SKM-1 treated with dmso at 0.1 percent for 144 hours (cell line): ENCODE results near the gene SLC6A8.

Experiments used
- DNase-seq: peaks from one replicate; lab custom pipeline; 2025; ENCODE audit not compliant: unreplicated experiment; lab: John Stamatoyannopoulos, UW

The SLC6A8 gene

GRCh38 chrX:153687121-153688039 is at the start of gene SLC6A8:
TSS of gene SLC6A8 (plus strand) at chrX:153687926. CDS start at chrX:153688575, 649 bp downstream.
- DNase-seq, result peak; percentile 37

- DNase-seq, result no peak
Measured at GRCh38 chrX:153638041-153638371, 49.7 kb upstream of the SLC6A8 start.

GRCh38 chrX:153638436-153639176 is 49.1 kb upstream of the SLC6A8 start:
- DNase-seq, result no peak

GRCh38 chrX:153639177-153640044 is 48.3 kb upstream of the SLC6A8 start:
- no peak for DNase-seq

- DNase-seq, result no peak
Measured at GRCh38 chrX:153640045-153640686, 47.6 kb upstream of the SLC6A8 start.

- DNase-seq, result no peak
Measured at GRCh38 chrX:153640736-153641575, 46.8 kb upstream of the SLC6A8 start.

- DNase-seq, result no peak
Measured at GRCh38 chrX:153641627-153642026, 46.1 kb upstream of the SLC6A8 start.

GRCh38 chrX:153642051-153642654 is 45.6 kb upstream of the SLC6A8 start:
- no peak for DNase-seq

GRCh38 chrX:153642655-153643430 is 44.9 kb upstream of the SLC6A8 start:
- no peak for DNase-seq

GRCh38 chrX:153643431-153644351 is 44.0 kb upstream of the SLC6A8 start:
- no peak for DNase-seq

- no peak for DNase-seq
Measured at GRCh38 chrX:153644356-153645125, 43.2 kb upstream of the SLC6A8 start.

- DNase-seq, result no peak
Measured at GRCh38 chrX:153645151-153645550, 42.6 kb upstream of the SLC6A8 start.

- no peak for DNase-seq
Measured at GRCh38 chrX:153645921-153646488, 41.7 kb upstream of the SLC6A8 start.

- DNase-seq, result no peak
Measured at GRCh38 chrX:153646620-153647373, 40.9 kb upstream of the SLC6A8 start, which contains the start of gene DUSP9. TSS of gene DUSP9 (plus strand) at chrX:153647203. CDS start at chrX:153647954, 751 bp downstream.

- DNase-seq, result no peak
Measured at GRCh38 chrX:153647461-153648357, 40.0 kb upstream of the SLC6A8 start.
